ENCODE measurements around the gene KCNA10. TPM values are rescaled to one million over a fixed set of nuclear protein-coding genes. Genes with fewer than 3 reads are reported as not detected.

Gene KCNA10
- not detected in 2 replicates for total RNA-seq (2021)
- long read RNA-seq: 0 reads

DNA sequence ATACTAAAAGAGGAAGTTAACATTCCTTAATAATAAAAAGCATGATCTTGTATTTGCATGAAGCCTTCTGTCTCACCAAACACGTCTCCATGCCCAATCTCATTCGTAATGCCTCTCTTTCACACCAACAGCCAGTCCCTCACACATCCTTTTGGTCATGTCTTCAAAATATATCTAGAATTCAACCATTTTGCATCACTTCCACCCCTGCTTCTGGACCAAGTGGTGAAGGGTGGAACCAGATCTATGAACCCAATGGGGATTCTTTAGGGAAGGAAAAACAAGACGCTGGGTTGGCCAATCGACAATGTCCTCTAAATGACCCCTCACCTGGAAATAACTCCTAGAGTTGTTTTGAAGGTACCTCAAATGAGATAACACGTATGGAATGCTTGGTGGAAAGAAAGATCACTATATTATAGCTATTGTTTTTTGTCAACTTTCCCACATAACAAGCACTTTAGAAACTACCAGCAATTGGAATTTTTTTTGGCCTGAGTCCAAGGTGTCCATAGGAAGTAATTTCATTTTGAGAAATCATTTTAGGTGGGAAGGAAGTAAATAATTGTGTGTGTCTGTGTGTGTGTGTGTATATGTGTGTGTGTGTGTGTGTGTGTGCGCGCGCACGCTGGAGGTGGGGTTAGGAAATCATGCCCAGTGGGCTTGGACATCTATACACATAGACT, at the start of gene KCNA10:
TSS of gene KCNA10 (minus strand) at position 51 of the 686 bp plus-strand sequence. CDS start 388 bp downstream, outside the sequence.
- H3K9me3 ChIP-seq (ENCODE audit: control insufficient read depth, low read depth, low read length): no peaks in the 10 kb centered on the region
- H2BK20ac ChIP-seq (ENCODE audit: low read depth, low read length, poor library complexity, severe bottlenecking): no peak within 1 kb of the TSS
- Mint-ChIP-seq H3K4me3 (no peak within 1 kb of the TSS), H3K27ac (no peak within 1 kb of the TSS), H3K9me3 (peaks cover 8 to 16% of the 10 kb centered on the region in 2 experiments), H3K36me3 (ENCODE audit: insufficient read depth in 1 of 3, low read depth in 3 of 3) (peaks cover 3 to 6% (median 5%) of the 10 kb centered on the region in 3 experiments; a peak in 6 of 7 replicates), H3K4me1 (peaks cover 12 to 17% of the 10 kb centered on the region in 2 experiments), H3K27me3 (ENCODE audit: low read depth) (peaks cover 48% of the 10 kb centered on the region)
- H3K18ac ChIP-seq (ENCODE audit: insufficient read length, low read depth, low read length): no peak within 1 kb of the TSS
- no peak within 1 kb of the TSS for H2AK5ac ChIP-seq (ENCODE audit: insufficient read length, low read length)
- no peaks in the 10 kb centered on the region for H4K20me1 ChIP-seq (ENCODE audit: control insufficient read depth, insufficient read depth, insufficient read length)
- no peaks in the 10 kb centered on the region for H3K27me3 ChIP-seq (ENCODE audit: insufficient read depth, low read length)
- no peaks in the 10 kb centered on the region for H3K79me1 ChIP-seq (ENCODE audit: insufficient read depth, low read depth, low read length, poor library complexity, severe bottlenecking)
- peaks cover 4% of the 10 kb centered on the region; the same call in 1 of the 2 replicates for H3K4me1 ChIP-seq (ENCODE audit: insufficient read depth, low read length)
- H2BK5ac ChIP-seq (ENCODE audit: insufficient read length, low read length): no peak within 1 kb of the TSS
- no peak within 1 kb of the TSS for H4K91ac ChIP-seq (ENCODE audit: insufficient read length, low read depth, low read length)
- H3K23ac ChIP-seq (ENCODE audit: insufficient read length, low read depth, low read length): no peak within 1 kb of the TSS
- no peak within 1 kb of the TSS for H3K56ac ChIP-seq (ENCODE audit: insufficient read length, low read depth, low read length)
- no peak within 1 kb of the TSS for H2BK12ac ChIP-seq (ENCODE audit: insufficient read length, low read depth, low read length)
- H3K4me2 ChIP-seq (ENCODE audit: insufficient read depth, insufficient read length, low read length): no peak within 1 kb of the TSS
- H2AFZ ChIP-seq (ENCODE audit: low read length): no peak within 1 kb of the TSS
- TF ChIP-seq, protein P1, sequence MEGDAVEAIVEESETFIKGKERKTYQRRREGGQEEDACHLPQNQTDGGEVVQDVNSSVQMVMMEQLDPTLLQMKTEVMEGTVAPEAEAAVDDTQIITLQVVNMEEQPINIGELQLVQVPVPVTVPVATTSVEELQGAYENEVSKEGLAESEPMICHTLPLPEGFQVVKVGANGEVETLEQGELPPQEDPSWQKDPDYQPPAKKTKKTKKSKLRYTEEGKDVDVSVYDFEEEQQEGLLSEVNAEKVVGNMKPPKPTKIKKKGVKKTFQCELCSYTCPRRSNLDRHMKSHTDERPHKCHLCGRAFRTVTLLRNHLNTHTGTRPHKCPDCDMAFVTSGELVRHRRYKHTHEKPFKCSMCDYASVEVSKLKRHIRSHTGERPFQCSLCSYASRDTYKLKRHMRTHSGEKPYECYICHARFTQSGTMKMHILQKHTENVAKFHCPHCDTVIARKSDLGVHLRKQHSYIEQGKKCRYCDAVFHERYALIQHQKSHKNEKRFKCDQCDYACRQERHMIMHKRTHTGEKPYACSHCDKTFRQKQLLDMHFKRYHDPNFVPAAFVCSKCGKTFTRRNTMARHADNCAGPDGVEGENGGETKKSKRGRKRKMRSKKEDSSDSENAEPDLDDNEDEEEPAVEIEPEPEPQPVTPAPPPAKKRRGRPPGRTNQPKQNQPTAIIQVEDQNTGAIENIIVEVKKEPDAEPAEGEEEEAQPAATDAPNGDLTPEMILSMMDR (conservative IDR thresholded peaks at IDR 0.05): no peak
- H2BK120ac ChIP-seq (ENCODE audit: low read depth, low read length, poor library complexity, severe bottlenecking): no peak within 1 kb of the TSS
- no peak within 1 kb of the TSS for H4K8ac ChIP-seq (replicated peaks; ENCODE audit: insufficient read length, low read depth, low read length)
- H3K23me2 ChIP-seq (ENCODE audit: insufficient read length, low read depth, low read length, poor library complexity, severe bottlenecking): no peaks in the 10 kb centered on the region
- no peaks in the 10 kb centered on the region for H3K79me2 ChIP-seq (ENCODE audit: insufficient read depth, low read length)
- H3K9ac ChIP-seq (ENCODE audit: extremely low read depth, insufficient read length, low read length): no peak within 1 kb of the TSS
- no peak within 1 kb of the TSS for H3K27ac ChIP-seq (ENCODE audit: insufficient read length, low read depth, low read length)
- H3K4ac ChIP-seq (ENCODE audit: low read depth, low read length): no peak within 1 kb of the TSS
- no CpG with 5 or more reads among the region's 9 CpGs for WGBS (ENCODE audit: extremely low coverage, insufficient read length, low lambda C conversion rate)
- no peak within 1 kb of the TSS; the same call in 1 of the 2 replicates for H3K14ac ChIP-seq (ENCODE audit: insufficient read depth, low read length)
- no peak within 1 kb of the TSS for H4K5ac ChIP-seq (ENCODE audit: insufficient read length, low read depth, low read length)
- H2BK15ac ChIP-seq (ENCODE audit: low read depth, low read length): no peak within 1 kb of the TSS
- no peak within 1 kb of the TSS for H3T11ph ChIP-seq (ENCODE audit: low read length)
- DNase-seq: no peak

All from H9 (cell line).